ENCODE data around the gene NAGLU.

GRCh38 chr17:42547001-42547461 is 11.0 kb downstream of the NAGLU start:
- TF ChIP-seq SUZ12 (IDR thresholded peaks at IDR 0.05; ENCODE audit: extremely low read depth, insufficient read depth, insufficient read length) (no peak), YY1 (IDR thresholded peaks at IDR 0.05; ENCODE audit: insufficient read depth, insufficient read length) (no peak)

Measured in NT2/D1 (cell line).